ENCODE measurements around the gene LOXL1. TPM values are rescaled to one million over a fixed set of nuclear protein-coding genes. Genes with fewer than 3 reads are reported as not detected.
A peak's percentile ranks its signal among the peaks of the same experiment; 100 is the strongest.

LOXL1 gene
- total and polyA plus RNA-seq, 10 of the 15 experiments (the other 5 are each of a cell fraction or from before 2014, with no cell fraction given), result 0.07 to 0.15 TPM; not detected in 8

- TF ChIP-seq NR2C2 (IDR thresholded peaks at IDR 0.05; ENCODE audit: borderline replicate concordance, control insufficient read depth, insufficient read length, low read depth) (no peak), ZBTB4 (CRISPR knock-in tag; IDR thresholded peaks at IDR 0.05) (no peak), SKIL (IDR thresholded peaks at IDR 0.05; ENCODE audit: low read depth, poor library complexity, severe bottlenecking) (no peak), MXI1 (IDR thresholded peaks at IDR 0.05; ENCODE audit: low read depth, low read length) (no peak), ESRRA (IDR thresholded peaks at IDR 0.05; ENCODE audit: low read length) (no peak)
These were observed 429 bp upstream of the LOXL1 start (continued) for GRCh38 chr15:73925848-73926218.

- H3K27me3 ChIP-seq (replicated peaks in 1 of 2; ENCODE audit: control insufficient read depth in 2 of 2, insufficient read depth in 2 of 2, low read length in 1 of 2), result peaks cover 8 to 14% of the 10 kb centered on the region in 2 experiments
- no peak overlapping the region for H3K27ac ChIP-seq (ENCODE audit: control insufficient read depth, insufficient read depth)
- WGBS (ENCODE audit: insufficient coverage, insufficient replicate concordance, low lambda C conversion rate, missing lambda C conversion rate), result 10% methylated on average over 38 of the region's 65 CpGs
- peak overlapping the region; percentile 13; the same call in 1 of the 2 replicates for H3K4me2 ChIP-seq (ENCODE audit: control insufficient read depth, insufficient read depth)
- H3K9ac ChIP-seq (ENCODE audit: control insufficient read depth, insufficient read depth, low read length), result no peak overlapping the region
- in situ Hi-C loops (cut with MboI), result no loop called here
- ChIA-PET CTCF (interaction anchor here (1.2 to 1.8 kb wide), 2 partner anchors 30 to 53 kb away, joined by 3 to 4 read pairs; partner anchors contain the start of gene TBC1D21), RAD21 (ENCODE audit: unreplicated experiment) (no interaction called here), SMC1A (ENCODE audit: uncharacterized antibody, unreplicated experiment) (no interaction called here), POLR2A (no interaction called here)
- intact Hi-C loops (cut with micrococcal nuclease; ENCODE audit: unreplicated experiment), result no loop called here
- FAIRE-seq, result no peak
- no TSS peak for BruUV-seq (replicated peaks)
- TF ChIP-seq ELK1 (IDR thresholded peaks at IDR 0.05; ENCODE audit: low read depth, low read length) (no peak), SREBF1 (IDR thresholded peaks at IDR 0.05; ENCODE audit: low read length) (no peak), PBX3 (IDR thresholded peaks at IDR 0.05; ENCODE audit: insufficient replicate concordance, low read depth, low read length) (no peak), SUZ12 (IDR thresholded peaks at IDR 0.05; ENCODE audit: unreplicated experiment) (peak; percentile 2)
- no peaks in the 10 kb centered on the region for H3K79me2 ChIP-seq (ENCODE audit: control insufficient read depth, insufficient read depth, low read length)
- H3K36me3 ChIP-seq (ENCODE audit: control insufficient read depth in 2 of 2, insufficient read depth in 2 of 2, low read length in 1 of 2), result no peaks in the 10 kb centered on the region
- no peak overlapping the region for H3K4me3 ChIP-seq
- H2AFZ ChIP-seq (ENCODE audit: control insufficient read depth, low read depth, low read length), result no peak overlapping the region
- no peaks in the 10 kb centered on the region for H3K9me3 ChIP-seq (replicated peaks; ENCODE audit: control insufficient read depth, insufficient read depth, low read length)
- peak; percentile 8; the same call in 2 of the 3 replicates for ATAC-seq
- H4K20me1 ChIP-seq (ENCODE audit: control insufficient read depth, insufficient read depth), result no peaks in the 10 kb centered on the region
- DNase-seq (ENCODE audit: low read depth, low spot score), result no peak
- H3K4me1 ChIP-seq (ENCODE audit: control insufficient read depth, insufficient read depth, low read length), result no peaks in the 10 kb centered on the region
These were observed 777 bp downstream of the LOXL1 start for GRCh38 chr15:73927003-73927475.
